Measurements from ENCODE around the gene DOCK7. TPM values are rescaled to one million over a fixed set of nuclear protein-coding genes. Genes with fewer than 3 reads are reported as not detected.
"Not testable (repeated sequence)": the region's sequence is repeated elsewhere in the genome, so short reads cannot be mapped to it uniquely, and the experiment has no call there.

The DOCK7 gene
- total and polyA plus RNA-seq, 2 experiments from 2014 or later = 41.5 to 83.8 TPM

DNA sequence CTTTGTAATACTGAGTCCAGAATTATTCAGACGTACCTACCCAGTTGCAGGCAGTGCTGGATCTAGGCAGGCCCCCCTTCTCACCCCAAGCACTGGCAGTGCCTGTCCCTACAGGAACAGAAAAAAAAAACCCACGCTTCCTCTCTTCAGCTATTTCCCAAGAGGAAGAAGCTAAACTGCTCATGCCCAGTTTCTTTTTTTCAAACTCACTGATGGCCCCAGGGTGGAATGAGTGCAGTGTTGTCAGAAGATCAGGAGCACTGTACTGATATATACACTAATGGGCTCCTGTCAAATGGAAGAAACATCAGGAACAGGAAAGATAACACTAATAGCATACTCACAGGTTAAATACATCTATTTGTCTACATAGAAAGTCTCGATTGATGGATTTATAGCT lies 28.2 kb upstream of the DOCK7 start:
- WGBS, 2 experiments (ENCODE audit: low coverage in 1 of 2, low lambda C conversion rate in 2 of 2, missing lambda C conversion rate in 2 of 2) = 60 to 70% methylated on average over 3 of the region's 3 CpGs
- Histone ChIP-seq H3K27ac (no peak overlapping the region), H4K20me1 (ENCODE audit: insufficient read depth) (no peaks in the 10 kb centered on the region), H3K9me2 (ENCODE audit: insufficient read depth) (no peaks in the 10 kb centered on the region), H3K9ac (no peak overlapping the region), H3K4me1 (ENCODE audit: insufficient read depth) (no peaks in the 10 kb centered on the region; the same call in 1 of the 2 replicates), H3K79me2 (ENCODE audit: insufficient read depth) (no peaks in the 10 kb centered on the region), H3F3A (ENCODE audit: insufficient read depth) (no peaks in the 10 kb centered on the region), H3K9me3 (ENCODE audit: low read depth) (no peaks in the 10 kb centered on the region), H2AFZ (no peak overlapping the region), H3K27me3 (replicated peaks; ENCODE audit: insufficient read depth) (no peaks in the 10 kb centered on the region), H3K36me3 (ENCODE audit: low read depth) (no peaks in the 10 kb centered on the region), H3K4me3 (no peak overlapping the region), H3K4me2 (ENCODE audit: unreplicated experiment) (no peak overlapping the region)
- peak; percentile 34 for DNase-seq
- TF ChIP-seq EZH2phosphoT487 (IDR thresholded peaks at IDR 0.05; ENCODE audit: insufficient read depth, low read depth) (no peak), EZH2 (IDR thresholded peaks at IDR 0.05; ENCODE audit: insufficient read depth, poor library complexity, severe bottlenecking) (no peak)
- in situ Hi-C loops (cut with MboI) = no loop called here

DNA sequence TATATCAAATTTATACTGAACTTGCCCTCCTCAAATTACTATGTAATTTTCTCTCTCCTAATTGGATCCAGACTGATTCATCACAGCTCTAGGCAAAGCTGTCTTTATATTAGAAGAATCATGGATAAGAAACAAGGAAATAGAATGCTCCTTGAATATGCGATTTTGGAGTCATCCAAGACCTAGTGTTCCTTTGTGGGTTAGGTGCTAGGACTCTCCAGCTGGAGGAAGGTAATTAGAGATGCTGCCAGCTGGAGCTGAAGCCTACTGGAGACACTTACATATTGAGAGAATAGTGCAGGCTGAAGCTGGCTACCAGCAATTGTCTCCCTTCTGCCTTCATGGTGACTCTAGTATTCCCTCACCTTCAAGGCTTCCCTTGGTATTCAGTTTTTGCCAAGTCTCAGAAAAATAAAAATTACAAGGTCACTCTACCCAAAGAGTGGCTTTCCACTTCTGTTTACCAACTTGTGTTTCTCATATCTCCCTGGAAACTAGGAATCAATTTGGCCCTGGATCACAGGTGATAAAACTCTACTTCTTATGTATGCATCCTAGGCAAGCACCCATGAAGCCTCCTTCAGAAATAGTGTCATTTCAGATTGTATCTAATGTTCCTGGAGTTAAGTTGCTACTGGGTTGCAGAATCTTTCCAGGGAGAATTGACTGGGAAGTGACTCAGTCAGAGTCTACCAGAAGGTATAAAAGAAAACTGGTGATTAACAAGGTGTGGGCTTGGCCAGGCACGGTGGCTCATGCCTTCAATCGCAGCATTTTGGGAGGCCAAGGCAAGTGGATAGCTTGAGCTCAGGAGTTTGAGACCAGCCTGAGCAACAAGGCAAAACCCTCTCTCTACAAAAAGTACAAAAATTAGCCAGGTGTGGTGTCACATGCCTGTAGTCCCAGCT lies 24.4 kb upstream of the DOCK7 start:
- Histone ChIP-seq H3K4me2 (ENCODE audit: unreplicated experiment) (no peak overlapping the region), H3K79me2 (ENCODE audit: insufficient read depth) (no peaks in the 10 kb centered on the region), H3K27me3 (replicated peaks; ENCODE audit: insufficient read depth) (no peaks in the 10 kb centered on the region), H2AFZ (no peak overlapping the region), H3K9ac (no peak overlapping the region), H3K4me3 (no peak overlapping the region), H3K9me3 (ENCODE audit: low read depth) (no peaks in the 10 kb centered on the region), H3K36me3 (ENCODE audit: low read depth) (no peaks in the 10 kb centered on the region), H3K9me2 (ENCODE audit: insufficient read depth) (no peaks in the 10 kb centered on the region), H3K27ac (no peak overlapping the region), H3F3A (ENCODE audit: insufficient read depth) (no peaks in the 10 kb centered on the region), H3K4me1 (ENCODE audit: insufficient read depth) (no peaks in the 10 kb centered on the region; the same call in 1 of the 2 replicates), H4K20me1 (ENCODE audit: insufficient read depth) (no peaks in the 10 kb centered on the region)
- 64 to 69% methylated on average over 3 of the region's 3 CpGs for WGBS, 2 experiments (ENCODE audit: low coverage in 1 of 2, low lambda C conversion rate in 2 of 2, missing lambda C conversion rate in 2 of 2)
- in situ Hi-C loops (cut with MboI) = no loop called here
- TF ChIP-seq EZH2 (IDR thresholded peaks at IDR 0.05; ENCODE audit: insufficient read depth, poor library complexity, severe bottlenecking) = no peak
- TF ChIP-seq EZH2phosphoT487 (IDR thresholded peaks at IDR 0.05; ENCODE audit: insufficient read depth, low read depth) = no peak
- peak; percentile 7 for DNase-seq

DNA sequence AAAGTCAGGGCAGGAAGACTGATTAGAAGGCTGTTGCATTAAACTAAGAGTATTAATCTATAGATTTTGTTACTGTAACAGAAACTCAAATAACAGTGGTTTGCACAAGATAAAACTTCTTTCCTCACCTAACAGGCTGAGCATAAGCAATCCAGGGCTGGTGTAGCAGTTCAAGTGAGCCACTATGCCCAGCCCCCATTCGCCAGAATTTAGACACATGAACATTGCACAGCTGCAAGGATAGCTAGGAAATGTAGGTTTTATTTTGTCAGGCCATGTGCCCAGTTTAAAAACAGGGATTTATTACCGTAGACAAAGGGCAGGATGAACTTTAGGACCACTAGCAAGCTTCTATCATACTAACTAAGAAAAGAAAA lies 19.5 kb upstream of the DOCK7 start:
- H3K4me1 ChIP-seq (ENCODE audit: insufficient read depth) = no peaks in the 10 kb centered on the region; the same call in 1 of the 2 replicates
- H2AFZ ChIP-seq = no peak overlapping the region
- no peaks in the 10 kb centered on the region for H3F3A ChIP-seq (ENCODE audit: insufficient read depth)
- H3K27me3 ChIP-seq (replicated peaks; ENCODE audit: insufficient read depth) = no peaks in the 10 kb centered on the region
- no peaks in the 10 kb centered on the region for H3K79me2 ChIP-seq (ENCODE audit: insufficient read depth)
- WGBS, 2 experiments (ENCODE audit: low coverage in 1 of 2, low lambda C conversion rate in 2 of 2, missing lambda C conversion rate in 2 of 2) = 78 to 88% methylated on average over 2 of the region's 2 CpGs
- H4K20me1 ChIP-seq (ENCODE audit: insufficient read depth) = no peaks in the 10 kb centered on the region
- in situ Hi-C loops (cut with MboI) = no loop called here
- no peak overlapping the region for H3K27ac ChIP-seq
- H3K9me3 ChIP-seq (ENCODE audit: low read depth) = no peaks in the 10 kb centered on the region
- H3K9me2 ChIP-seq (ENCODE audit: insufficient read depth) = no peaks in the 10 kb centered on the region
- DNase-seq = no peak
- TF ChIP-seq EZH2phosphoT487 (IDR thresholded peaks at IDR 0.05; ENCODE audit: insufficient read depth, low read depth) = no peak
- no peak for TF ChIP-seq EZH2 (IDR thresholded peaks at IDR 0.05; ENCODE audit: insufficient read depth, poor library complexity, severe bottlenecking)
- no peak overlapping the region for H3K4me3 ChIP-seq
- no peak overlapping the region for H3K9ac ChIP-seq
- H3K36me3 ChIP-seq (ENCODE audit: low read depth) = no peaks in the 10 kb centered on the region
- H3K4me2 ChIP-seq (ENCODE audit: unreplicated experiment) = no peak overlapping the region

DNA sequence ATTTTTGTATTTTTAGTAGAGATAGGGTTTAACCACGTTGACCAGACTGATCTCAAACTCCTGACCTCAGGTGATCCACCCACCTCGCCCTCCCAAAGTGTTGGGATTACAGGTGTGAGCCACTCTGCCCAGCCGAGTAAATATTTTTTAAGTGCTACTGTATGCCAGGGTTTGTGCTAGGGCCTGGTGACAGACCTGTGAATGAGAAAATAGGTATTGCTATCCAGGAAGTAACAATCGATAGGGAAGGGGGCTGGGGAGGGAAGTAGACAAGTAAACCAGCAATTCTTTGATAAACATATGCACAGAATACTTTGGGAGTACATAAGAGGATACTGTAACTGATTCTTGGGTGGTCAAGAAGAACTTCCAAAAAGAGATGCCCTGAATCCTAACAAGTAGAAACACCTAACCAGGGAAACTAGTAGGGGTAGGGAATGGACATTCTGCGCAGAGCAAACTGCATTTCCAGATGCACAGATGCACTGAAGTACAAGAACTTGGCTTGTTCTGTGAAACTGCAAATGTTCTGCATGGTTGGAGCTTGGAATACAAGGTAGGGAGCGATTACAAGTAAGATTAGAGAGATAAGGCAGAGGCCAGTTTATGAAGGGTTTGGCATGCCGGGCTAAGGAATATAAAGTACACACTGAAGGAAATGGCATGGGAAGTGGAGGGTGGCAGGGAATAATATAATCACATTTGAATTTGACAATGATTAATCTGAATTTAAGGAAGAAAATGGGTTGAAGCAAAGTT lies 19.0 kb upstream of the DOCK7 start:
- H3K4me3 ChIP-seq = no peak overlapping the region
- no peak overlapping the region for H3K4me2 ChIP-seq (ENCODE audit: unreplicated experiment)
- in situ Hi-C loops (cut with MboI) = no loop called here
- no peaks in the 10 kb centered on the region for H3K4me1 ChIP-seq (ENCODE audit: insufficient read depth)
- H3K9me2 ChIP-seq (ENCODE audit: insufficient read depth) = no peaks in the 10 kb centered on the region
- WGBS, 2 experiments (ENCODE audit: low coverage in 1 of 2, low lambda C conversion rate in 2 of 2, missing lambda C conversion rate in 2 of 2) = 66 to 69% methylated on average over 7 of the region's 7 CpGs
- H2AFZ ChIP-seq = no peak overlapping the region
- no peaks in the 10 kb centered on the region for H3K27me3 ChIP-seq (replicated peaks; ENCODE audit: insufficient read depth)
- no peak for TF ChIP-seq EZH2 (IDR thresholded peaks at IDR 0.05; ENCODE audit: insufficient read depth, poor library complexity, severe bottlenecking)
- no peak for TF ChIP-seq EZH2phosphoT487 (IDR thresholded peaks at IDR 0.05; ENCODE audit: insufficient read depth, low read depth)
- H3K79me2 ChIP-seq (ENCODE audit: insufficient read depth) = no peaks in the 10 kb centered on the region
- H3K9ac ChIP-seq = no peak overlapping the region
- no peaks in the 10 kb centered on the region for H4K20me1 ChIP-seq (ENCODE audit: insufficient read depth)
- no peak for DNase-seq
- H3F3A ChIP-seq (ENCODE audit: insufficient read depth) = no peaks in the 10 kb centered on the region
- no peaks in the 10 kb centered on the region for H3K36me3 ChIP-seq (ENCODE audit: low read depth)
- no peaks in the 10 kb centered on the region for H3K9me3 ChIP-seq (ENCODE audit: low read depth)
- no peak overlapping the region for H3K27ac ChIP-seq

DNA sequence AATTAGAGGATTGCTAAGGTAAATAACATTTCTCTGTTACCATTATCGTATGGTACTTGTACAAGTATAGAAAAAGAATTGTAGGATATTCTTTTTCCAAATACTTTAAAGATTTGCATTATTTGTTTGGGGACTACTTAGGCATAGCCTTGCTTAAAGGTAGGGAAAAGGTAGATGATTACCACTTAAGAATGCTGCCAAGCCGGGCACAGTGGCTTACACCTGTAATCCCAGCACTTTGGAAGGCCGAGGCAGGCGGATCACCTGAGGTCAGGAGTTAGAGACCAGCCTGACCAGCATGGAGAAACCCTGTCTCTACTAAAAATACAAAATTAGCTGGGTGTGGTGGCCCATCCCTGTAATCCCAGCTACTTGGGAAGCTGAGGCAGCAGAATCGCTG lies 10.0 kb upstream of the DOCK7 start:
- H2AFZ ChIP-seq; H3K9ac ChIP-seq; H3K4me2 ChIP-seq (ENCODE audit: unreplicated experiment); H4K20me1 ChIP-seq (ENCODE audit: insufficient read depth); H3K4me1 ChIP-seq (ENCODE audit: insufficient read depth); H3F3A ChIP-seq (ENCODE audit: insufficient read depth); H3K9me2 ChIP-seq (ENCODE audit: insufficient read depth); H3K27me3 ChIP-seq (replicated peaks; ENCODE audit: insufficient read depth); H3K36me3 ChIP-seq (ENCODE audit: low read depth); H3K4me3 ChIP-seq; H3K9me3 ChIP-seq (ENCODE audit: low read depth); DNase-seq; H3K27ac ChIP-seq; in situ Hi-C loops (cut with MboI); H3K79me2 ChIP-seq (ENCODE audit: insufficient read depth): not testable (repeated sequence)
- WGBS, 2 experiments (ENCODE audit: low coverage in 1 of 2, low lambda C conversion rate in 2 of 2, missing lambda C conversion rate in 2 of 2) = 81 to 89% methylated on average over 5 of the region's 5 CpGs

DNA sequence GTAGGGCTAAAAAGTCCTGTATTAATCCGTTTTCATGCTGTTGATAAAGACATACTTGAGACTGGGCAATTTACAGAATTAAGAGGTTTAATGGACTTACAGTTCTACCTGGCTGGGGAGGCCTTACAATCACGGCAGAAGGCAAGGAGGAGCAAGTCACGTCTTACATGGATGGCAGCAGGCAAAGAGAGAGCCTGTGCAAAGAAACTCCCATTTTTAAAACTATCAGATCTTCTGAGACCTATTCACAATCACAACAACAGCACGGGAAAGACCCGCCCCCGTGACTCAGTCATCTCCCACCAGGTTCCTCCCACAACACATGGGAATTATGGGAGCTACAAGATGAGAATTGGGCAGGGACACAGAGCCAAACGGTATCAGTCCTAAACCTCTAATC lies 6.3 kb upstream of the DOCK7 start:
- H3K4me2 ChIP-seq (ENCODE audit: unreplicated experiment); H3K27me3 ChIP-seq (replicated peaks; ENCODE audit: insufficient read depth); H3K79me2 ChIP-seq (ENCODE audit: insufficient read depth); H4K20me1 ChIP-seq (ENCODE audit: insufficient read depth); H3K4me3 ChIP-seq; H3K9ac ChIP-seq; DNase-seq; H3K9me3 ChIP-seq (ENCODE audit: low read depth); H3K36me3 ChIP-seq (ENCODE audit: low read depth); H3K9me2 ChIP-seq (ENCODE audit: insufficient read depth); in situ Hi-C loops (cut with MboI); H2AFZ ChIP-seq; H3K27ac ChIP-seq: not testable (repeated sequence)
- WGBS, 2 experiments (ENCODE audit: low coverage in 1 of 2, low lambda C conversion rate in 2 of 2, missing lambda C conversion rate in 2 of 2) = 75 to 84% methylated on average over 7 of the region's 7 CpGs
- H3K4me1 ChIP-seq (ENCODE audit: insufficient read depth) = peaks cover 18% of the 10 kb centered on the region
- H3F3A ChIP-seq (ENCODE audit: insufficient read depth) = peaks cover 23% of the 10 kb centered on the region

Data from GM23248 (cell line).